Skin epidermis (tissue), 12 donors: ENCODE results near the gene TBC1D22A.

Experiments
- H3K27ac ChIP-seq, 21 experiments: fragments of 200-600 bp; sonication (generic) in 11 of 21; one replicate each; pipeline ENCODE4 v1.5.0; 2020; ENCODE audit warnings: mild to moderate bottlenecking in 3 of 21, inconsistent platforms in 2 of 21, moderate library complexity in 2 of 21
- H3K4me3 ChIP-seq, 7 experiments: fragments of 200-600 bp; sonication (generic) in 2 of 7; one replicate each; pipeline ENCODE4 v1.5.0; 2020; ENCODE audit warnings: inconsistent platforms in 2 of 7, mild to moderate bottlenecking in 2 of 7, moderate library complexity in 1 of 7

Gene TBC1D22A

DNA sequence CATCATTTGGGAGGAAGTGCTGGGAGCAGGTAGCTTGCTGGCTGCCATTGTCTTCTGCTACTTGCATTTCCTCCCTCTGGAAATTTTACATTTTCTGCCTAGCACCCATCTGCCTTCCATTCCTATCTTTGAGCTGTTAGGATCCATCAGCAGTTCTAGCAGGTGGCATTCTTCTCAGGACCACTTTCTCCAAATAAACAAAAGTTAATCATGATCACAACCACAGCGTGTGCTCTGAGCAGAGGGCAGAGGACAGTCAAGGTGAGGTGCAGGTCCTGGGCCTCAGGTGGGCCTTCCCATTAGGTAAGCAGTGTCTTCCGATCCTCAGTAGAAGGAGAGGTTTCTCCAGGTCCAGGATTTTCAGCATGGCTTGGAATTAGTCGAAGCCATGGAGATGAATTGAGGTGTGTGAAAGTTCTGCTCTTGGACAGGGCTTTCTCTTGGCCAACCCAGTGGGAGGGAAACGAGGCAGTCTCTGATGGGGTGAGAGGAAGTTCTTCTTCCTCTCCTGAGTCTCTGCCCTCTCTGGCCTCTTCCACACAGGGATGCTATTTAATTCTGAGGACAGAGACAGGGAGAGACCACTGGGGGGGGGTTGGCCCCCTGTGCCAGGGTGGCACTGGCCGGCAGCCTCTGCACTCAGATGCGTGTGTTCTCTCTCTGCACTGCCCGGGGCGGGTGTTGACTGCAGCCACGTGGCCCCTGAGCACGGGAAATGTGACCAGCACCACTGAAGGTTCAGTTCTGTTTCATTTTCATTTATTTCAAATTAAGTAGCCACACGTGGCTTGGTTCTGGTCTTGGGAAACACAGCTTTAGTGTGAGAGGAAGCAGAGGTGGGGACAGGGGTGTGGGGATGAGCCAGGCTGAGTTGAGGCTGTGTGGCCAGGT lies 170.8 kb downstream of the TBC1D22A start:
- H3K27ac ChIP-seq = no peak overlapping the region
- no peak overlapping the region for H3K4me3 ChIP-seq

DNA sequence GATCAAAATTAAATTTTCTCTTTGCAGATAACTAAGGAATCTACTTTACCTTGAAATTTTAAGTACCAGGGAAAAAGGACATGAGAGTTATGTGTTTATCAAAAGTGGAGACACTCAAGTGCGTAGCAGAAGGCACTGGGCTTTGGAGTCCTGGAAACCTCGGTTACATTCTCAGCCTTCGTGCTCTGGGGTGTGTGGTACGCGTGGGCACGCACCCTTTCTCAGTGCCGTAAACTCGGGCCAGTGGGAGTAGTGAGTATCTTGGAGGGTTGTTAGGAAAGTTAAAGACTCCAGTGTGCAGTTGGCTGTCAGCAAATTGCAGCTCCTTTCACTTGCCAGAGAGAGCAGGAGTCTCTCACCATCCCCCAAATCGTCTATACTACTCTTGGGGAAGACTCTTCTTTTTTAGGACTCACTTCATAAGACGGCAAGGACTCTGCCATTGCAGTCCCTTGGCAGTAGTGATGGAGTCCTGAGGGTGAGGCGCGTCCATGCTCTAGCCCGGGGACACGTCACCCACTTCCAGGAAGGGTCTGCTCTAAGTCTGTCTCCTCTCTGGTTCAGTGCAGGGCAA lies 171.8 kb downstream of the TBC1D22A start:
- Histone ChIP-seq H3K4me3 (no peak overlapping the region), H3K27ac (peak overlapping the region in 1 of 21 experiments; percentile 5)

DNA sequence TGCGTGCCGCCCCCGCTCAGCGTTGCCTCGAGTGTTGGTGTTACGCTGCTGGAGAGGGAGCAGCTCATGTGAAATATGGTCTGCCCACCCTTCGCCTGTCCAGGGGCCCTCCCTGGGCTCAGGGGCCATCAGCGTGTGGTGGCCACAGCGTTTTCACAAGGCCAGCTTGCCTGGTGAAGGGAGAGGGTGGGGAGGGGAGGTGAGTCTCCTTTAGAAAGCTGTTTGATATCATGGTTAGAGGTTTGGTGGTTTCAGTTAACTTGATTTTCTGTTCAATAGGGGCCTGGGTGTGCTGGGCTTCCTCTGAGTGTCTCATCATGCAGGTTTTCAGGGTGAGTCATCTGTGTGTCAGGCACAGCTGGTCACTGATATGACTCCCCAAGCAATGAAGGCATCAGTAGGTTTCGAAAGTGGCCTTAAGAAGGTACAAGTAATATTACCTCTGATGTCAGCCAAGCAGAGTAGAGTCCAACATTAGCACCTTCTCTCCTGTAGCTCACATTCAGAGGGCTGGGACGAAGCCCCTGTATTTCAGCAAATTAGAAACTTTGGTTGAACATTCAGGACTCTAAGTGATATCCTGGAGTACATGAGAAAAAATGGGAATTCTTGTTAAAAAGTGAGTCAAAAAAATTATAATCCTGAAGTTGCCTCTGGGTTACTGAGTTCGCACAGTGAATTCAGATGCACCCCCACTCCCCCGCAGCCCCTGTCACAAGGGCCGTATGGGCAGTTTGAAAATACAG lies 172.5 kb downstream of the TBC1D22A start:
- Histone ChIP-seq H3K27ac (peak overlapping the region in 2 of 21 experiments; percentile 5 to 26), H3K4me3 (no peak overlapping the region)

DNA sequence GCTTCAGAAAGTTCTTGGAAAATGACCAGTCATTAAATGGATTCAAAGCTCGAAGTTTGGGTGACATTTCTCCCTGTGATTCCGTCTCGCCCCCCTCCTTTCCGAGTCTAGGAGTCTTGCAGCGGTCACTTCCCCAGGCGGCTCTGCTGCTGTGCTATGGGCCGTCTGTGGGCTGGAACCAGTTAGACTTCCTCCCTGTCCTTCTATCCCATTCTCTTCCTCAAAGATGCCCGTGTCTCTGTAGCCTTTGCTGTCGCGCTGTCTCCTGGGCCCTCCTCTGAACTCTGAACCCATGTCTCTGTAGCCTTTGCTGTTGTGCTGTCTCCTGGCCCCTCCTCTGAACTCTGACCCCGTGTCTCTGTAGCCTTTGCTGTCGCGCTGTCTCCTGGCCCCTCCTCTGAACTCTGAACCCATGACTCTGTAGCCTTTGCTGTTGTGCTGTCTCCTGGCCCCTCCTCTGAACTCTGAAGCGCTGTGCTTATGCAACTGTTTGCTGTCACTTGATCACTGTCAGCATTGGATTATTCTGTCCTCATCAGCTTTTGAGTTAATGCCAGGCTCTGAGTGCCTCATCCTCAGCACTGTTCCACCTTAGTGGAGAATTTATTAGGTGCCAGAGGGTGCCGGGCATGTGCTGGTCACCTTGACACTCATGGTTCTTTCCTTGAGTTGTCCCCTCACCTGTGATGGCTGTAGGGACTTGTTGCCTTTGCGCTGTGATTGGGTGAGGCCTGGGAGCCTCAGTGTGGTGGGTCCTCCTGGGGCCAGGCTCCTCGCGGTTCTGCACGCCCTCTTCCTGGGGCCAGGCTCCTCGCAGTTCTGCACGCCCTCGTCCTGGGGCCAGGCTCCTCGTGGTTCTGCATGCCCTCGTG lies 173.3 kb downstream of the TBC1D22A start:
- Histone ChIP-seq H3K27ac (peak overlapping the region in 5 of 21 experiments; percentile 5 to 40 (median 26)), H3K4me3 (no peak overlapping the region)

DNA sequence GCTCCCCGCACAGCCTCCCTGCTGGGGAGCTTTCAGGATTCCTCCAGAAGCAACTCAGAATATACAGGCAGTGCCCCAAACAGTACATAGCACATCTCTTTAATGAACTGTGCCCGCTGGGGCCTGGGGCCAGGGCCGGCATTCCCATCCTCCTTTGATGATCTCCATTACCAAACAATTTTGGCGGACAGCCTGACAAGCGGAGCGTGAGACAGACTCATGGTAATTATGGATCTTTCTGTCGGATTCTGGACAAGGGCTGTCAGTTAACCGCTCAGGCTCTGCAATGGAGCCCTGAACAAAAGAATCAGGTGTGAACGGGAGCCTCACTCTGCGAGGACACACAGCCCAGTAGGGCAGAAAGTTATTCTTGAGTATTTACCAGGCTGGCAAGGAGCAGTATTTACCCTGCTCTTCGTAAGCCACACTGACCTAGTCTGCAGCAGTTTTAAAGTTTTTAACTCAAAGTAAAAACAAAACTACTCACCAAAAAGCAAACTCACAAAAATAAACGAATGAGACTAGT lies 174.0 kb downstream of the TBC1D22A start:
- H3K27ac ChIP-seq = peak overlapping the region in 3 of 21 experiments; percentile 19 to 40 (median 33)

DNA sequence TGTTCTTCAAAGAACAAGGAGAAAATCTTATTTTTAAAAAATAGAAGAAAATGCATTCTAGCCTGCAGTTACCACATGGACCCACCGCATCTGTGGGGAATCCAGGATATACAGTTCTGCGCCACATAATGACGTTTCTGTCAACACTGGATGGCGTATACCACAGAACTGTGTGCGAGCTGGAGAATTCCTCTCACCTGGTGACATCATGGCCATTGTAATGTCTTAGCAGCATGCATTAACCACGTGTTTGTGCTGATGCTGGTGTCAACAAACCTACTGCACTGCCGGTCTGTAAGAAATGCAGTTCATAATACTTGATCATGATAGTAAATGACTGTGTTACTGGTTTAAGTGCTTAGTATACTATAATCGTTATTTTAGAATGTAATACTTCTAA lies 174.7 kb downstream of the TBC1D22A start:
- Histone ChIP-seq H3K4me3 (no peak overlapping the region), H3K27ac (no peak overlapping the region)

More for the DNA sequence above, 174.0 kb downstream of the TBC1D22A start:
- no peak overlapping the region for H3K4me3 ChIP-seq

DNA sequence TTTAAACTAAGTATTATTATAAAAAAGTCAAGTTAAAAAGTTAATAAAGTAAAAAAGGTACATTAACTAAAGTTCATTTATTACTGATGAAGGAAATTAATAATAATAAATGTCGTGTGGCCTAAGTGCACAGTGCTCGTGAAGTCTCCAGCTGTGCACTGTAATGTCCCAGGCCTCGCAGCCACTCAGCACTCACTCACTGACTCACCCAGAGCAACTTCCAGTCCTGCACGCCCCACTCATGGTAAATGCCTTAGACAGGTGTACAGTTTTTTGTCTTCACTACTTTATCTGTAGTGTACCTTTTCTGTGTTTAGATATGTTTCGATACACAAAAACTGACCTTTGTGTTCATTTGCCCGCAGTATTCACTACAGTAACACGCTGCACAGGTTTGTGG lies 175.5 kb downstream of the TBC1D22A start:
- Histone ChIP-seq H3K4me3 (no peak overlapping the region), H3K27ac (no peak overlapping the region)

DNA sequence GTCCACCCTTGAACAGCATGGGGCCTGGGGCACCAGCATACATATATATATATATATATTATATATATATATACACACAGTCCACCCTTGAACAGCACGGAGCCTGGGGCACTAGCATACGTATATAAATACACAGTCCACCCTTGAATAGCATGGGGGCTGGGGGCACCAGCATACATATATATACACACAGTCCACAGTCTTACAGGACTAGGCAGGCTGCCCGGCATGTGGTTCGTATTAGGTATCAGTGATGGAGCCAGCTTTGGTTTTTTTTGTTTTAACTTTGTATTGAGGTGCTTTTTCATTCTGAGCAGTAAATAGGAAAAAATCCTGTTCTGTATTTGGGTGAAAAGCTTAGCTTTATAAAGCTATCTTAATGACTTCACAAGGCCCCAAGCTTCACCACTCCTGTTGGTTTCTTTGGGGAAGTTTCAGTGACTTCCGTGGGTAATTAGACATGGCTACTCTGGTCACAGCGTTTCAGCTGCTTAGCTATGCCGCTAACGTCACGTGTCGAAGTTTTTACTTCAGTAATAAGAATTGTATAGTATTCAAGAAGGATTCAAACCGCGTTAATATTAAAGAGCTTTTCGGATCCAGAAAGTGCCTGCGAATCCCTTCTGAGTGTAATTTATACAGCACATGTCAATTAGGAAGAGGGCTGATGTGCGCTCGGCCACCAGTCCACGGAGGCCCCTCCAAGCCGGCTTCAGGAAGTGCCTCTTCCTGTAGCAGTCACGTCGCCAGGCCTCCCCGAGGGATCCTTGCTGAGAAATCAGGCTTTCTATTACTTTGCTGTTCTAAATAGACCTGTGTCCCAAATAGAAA lies 179.7 kb downstream of the TBC1D22A start:
- peak overlapping the region in 1 of 7 experiments; percentile 6 for H3K4me3 ChIP-seq
- peak overlapping the region in 19 of 21 experiments; percentile 2 to 83 (median 68) for H3K27ac ChIP-seq

DNA sequence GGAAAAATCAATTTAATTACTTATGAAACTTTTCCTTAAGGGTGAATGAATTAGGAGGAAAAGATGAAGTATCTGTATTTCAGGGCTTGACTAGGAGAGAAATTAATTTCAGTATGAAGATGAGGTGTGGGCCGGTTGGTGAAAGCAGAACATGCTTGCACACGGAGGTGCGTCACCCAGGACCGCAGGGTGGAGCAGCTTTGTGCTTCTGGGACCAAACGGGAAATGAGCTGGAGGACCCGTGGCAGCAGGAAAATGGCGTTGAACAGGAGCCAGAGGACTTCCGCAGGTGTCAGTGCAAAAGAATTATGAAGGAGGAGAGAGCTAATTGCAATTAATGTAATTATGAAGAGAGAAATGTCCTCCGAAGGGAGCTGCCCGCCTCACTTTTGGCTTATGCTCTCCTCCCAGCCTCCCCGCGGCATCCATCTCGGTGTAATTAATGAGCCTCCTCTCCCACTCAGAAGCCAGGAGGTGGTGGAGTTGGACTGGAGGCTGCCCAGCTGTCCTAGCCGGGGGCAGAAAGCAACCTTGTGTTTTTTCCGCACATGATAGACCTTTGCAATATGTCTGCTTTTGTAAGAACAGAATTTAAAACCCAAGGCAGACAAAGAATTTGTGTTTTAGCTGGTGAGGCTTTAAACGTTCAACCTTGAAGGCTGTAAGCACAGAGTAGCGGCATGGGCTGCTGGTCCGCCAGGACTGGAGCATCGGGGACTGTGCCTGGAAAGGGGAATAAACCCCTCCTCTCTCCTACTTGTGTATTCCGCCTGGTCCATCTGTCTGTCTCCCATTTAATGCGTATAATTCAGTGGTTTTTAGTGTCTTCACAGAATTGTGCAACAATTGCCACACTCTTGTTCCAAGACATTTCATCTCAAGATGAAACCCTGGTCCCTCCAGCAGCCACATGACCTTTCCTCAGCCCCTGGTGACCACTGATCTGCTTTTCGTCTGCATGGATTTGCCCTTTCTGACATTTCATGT lies 180.6 kb downstream of the TBC1D22A start:
- peak overlapping the region in 19 of 21 experiments; percentile 2 to 83 (median 68) for H3K27ac ChIP-seq
- H3K4me3 ChIP-seq = peak overlapping the region in 1 of 7 experiments; percentile 6

DNA sequence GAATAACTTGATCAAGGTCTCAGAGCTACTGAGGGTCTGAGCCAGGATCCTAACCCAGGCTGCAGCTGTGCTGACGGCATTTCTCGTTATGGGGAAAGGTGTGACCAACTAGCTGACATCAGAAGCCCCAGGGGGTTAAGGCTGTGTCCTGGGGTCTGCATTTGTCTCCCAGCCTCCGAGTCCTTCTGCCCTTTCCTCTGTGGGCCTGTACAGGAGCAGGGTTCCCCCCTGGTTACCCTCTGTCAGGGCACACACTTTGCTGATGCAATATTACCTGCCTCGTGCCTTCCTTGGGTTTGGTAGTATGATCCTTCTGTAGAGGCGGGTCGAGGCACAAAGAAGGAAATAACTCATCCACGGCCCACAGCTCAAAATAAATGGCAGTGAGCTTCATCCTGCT lies 183.0 kb downstream of the TBC1D22A start:
- H3K4me3 ChIP-seq = no peak overlapping the region
- no peak overlapping the region for H3K27ac ChIP-seq

DNA sequence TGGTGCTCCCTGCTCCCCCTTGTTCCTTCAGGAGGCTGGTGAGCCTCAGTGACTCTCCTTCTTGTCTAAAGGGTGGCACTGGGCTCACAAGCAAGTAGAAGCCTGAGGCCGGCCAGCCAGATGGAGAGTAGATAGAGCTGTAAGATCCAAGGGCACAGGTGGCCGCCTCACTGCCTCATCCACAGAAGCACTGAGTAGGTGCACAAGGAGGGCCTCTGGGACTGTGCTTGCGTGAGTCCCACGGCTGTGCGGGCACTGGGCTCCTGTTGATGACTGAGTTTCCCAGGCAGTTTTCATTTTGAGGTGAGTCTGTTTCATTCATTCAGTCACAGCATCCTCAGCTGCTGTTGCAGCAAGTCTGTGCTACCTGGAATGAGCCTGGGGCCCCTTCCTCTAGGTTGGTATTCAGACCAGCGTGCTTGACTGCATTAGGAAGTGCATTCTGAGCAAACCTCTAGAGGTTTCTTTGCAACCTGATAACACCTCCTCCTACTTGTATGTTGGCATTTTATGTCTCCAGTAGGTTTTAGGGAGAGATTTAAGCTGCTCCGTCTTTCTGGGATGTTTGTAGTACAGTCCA lies 184.0 kb downstream of the TBC1D22A start:
- H3K4me3 ChIP-seq = no peak overlapping the region

DNA sequence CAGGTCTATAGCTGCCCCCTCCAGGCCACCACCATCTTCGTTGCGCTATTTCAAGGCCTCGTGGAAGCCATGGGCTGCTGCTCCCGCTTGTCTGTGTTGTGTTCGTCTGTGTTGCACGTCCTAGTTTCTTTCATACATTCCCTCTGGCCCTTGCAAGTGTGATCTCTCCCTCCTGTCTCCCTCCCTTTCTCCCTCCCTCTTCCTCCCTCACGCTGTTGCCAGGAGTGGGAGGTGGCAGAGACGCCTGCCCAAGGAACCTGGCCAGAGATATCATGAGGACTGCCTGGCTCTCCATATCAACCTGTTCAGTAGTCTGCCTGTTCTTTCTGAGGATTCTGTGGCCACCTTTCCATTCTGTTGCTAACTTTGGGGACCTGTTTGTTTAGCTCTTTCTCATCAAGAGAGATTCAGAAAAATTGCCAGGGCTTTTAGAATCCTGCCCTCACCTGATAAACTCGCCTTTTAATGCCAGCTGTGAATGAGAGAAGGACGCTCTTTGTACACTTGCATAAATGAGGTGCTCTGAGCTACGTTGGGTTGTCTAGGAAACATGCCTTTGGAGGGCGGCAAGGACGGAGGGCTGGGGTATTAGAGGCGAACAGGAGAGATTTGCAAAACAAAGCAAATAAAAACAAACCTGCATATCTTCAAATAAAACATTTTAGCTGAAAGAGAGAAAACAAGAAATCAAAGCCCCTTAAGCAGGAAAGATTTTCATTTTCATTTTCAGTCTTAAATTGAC lies 185.2 kb downstream of the TBC1D22A start:
- Histone ChIP-seq H3K27ac (no peak overlapping the region), H3K4me3 (no peak overlapping the region)

More for the DNA sequence above, 184.0 kb downstream of the TBC1D22A start:
- H3K27ac ChIP-seq = no peak overlapping the region

DNA sequence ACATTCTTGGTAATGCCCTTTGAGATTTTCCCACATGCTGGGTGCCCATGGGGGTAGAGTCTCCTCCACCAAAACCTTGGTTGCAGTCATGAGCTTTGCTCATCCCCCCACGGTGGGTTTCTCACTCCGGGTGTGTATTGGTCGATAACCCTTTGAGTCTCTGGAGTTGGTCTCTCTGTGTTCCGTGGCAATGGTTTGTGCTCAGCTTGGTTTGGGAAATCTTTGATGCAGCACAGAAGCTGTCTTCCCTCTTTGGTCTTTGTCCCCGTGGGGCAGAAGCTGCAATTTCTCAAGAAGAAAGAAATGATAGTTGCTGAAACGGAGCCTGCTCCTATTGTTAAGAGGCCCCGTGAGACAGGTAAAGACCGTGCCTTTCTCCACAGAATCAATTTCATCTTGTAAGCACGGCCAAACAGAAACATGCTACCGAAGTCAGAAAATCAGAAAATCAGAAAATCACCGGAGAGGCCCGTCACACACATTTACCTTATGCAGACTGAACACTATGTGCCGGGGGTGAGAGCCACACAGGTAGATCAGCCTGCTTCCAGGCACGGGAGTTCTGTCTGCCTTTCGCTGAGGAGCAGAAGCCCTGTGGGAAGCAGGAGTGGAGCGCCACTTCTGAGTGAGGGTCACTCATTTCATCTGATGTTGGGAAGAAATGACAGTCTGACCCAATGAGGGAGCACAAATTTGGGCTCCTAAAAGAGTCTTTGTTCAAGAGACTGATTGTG lies 186.1 kb downstream of the TBC1D22A start:
- no peak overlapping the region for H3K4me3 ChIP-seq
- H3K27ac ChIP-seq = no peak overlapping the region

DNA sequence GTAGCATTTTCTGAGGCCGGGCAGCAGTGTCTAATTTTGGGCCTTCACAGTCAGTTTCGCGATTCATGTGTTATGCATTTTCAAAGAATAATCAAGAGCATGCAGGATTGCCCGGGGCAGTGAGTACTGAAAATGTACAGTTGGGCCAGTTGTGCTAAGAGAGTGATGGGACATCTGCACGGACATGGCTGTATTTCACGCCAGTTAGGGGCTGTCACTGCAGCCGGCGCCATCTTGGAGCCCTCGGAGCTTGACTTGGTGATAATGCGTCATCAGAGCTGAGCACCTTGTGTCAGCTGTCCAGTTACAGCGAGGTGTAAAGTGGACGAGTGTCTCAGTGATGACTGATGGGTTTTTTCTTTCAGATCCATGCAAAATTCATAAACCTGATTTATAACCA lies 188.9 kb downstream of the TBC1D22A start:
- H3K4me3 ChIP-seq = no peak overlapping the region
- no peak overlapping the region for H3K27ac ChIP-seq

DNA sequence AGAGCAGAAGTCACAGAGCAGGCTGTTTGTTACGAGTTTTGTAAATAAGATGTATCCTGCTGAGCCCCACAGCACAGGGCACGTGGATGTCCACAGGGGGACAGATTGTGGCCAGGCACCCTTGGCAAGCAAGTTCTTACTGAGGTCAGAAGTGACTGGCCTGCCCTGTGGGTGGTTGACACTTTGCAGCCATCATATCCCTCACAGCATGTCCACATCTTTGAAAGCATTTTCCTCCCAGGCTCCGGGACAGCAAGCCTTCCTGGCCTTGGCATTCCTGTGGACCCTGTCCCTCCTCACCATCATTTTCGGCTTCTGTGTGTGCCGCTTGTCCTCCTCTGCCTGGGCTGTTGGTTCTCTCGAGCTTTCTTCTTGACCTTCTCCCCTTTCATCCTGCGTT lies 189.5 kb downstream of the TBC1D22A start:
- Histone ChIP-seq H3K4me3 (no peak overlapping the region), H3K27ac (no peak overlapping the region)
